IPS-18c (cell line): ENCODE data around the gene KPNB1.

Experiments
- H3K4me3 ChIP-seq: 2 replicates; pipeline ENCODE4 v1.7.0; 2013; ENCODE audit warnings: low read depth, mild to moderate bottlenecking, low read length, moderate library complexity; ENCODE audit not compliant: insufficient read depth
- H3K9me3 ChIP-seq: one replicate; pipeline ENCODE4 v1.6.1; 2013; ENCODE audit warnings: mild to moderate bottlenecking, low read length, moderate library complexity; ENCODE audit not compliant: control insufficient read depth, insufficient read depth

Gene KPNB1

GRCh38 chr17:47713980-47714700 is 64.4 kb downstream of the KPNB1 start:
- Histone ChIP-seq H3K9me3 (no peaks in the 10 kb centered on the region), H3K4me3 (no peak overlapping the region)

- Histone ChIP-seq H3K4me3 (no peak overlapping the region), H3K9me3 (no peaks in the 10 kb centered on the region)
Observed at GRCh38 chr17:47714773-47715396, 65.2 kb downstream of the KPNB1 start.

GRCh38 chr17:47715669-47716325 is 66.1 kb downstream of the KPNB1 start:
- H3K4me3 ChIP-seq: no peak overlapping the region
- no peaks in the 10 kb centered on the region for H3K9me3 ChIP-seq

GRCh38 chr17:47716375-47716774 is 66.7 kb downstream of the KPNB1 start:
- no peak overlapping the region for H3K4me3 ChIP-seq
- H3K9me3 ChIP-seq: no peaks in the 10 kb centered on the region

- H3K4me3 ChIP-seq: no peak overlapping the region
- H3K9me3 ChIP-seq: no peaks in the 10 kb centered on the region
Observed at GRCh38 chr17:47717261-47717697, 67.6 kb downstream of the KPNB1 start.

GRCh38 chr17:47717979-47718621 is 68.4 kb downstream of the KPNB1 start:
- H3K9me3 ChIP-seq: no peaks in the 10 kb centered on the region

GRCh38 chr17:47718634-47719405 is 69.1 kb downstream of the KPNB1 start:
- no peaks in the 10 kb centered on the region for H3K9me3 ChIP-seq
- H3K4me3 ChIP-seq: no peak overlapping the region

More at GRCh38 chr17:47717979-47718621, 68.4 kb downstream of the KPNB1 start:
- H3K4me3 ChIP-seq: no peak overlapping the region

- Histone ChIP-seq H3K9me3 (no peaks in the 10 kb centered on the region), H3K4me3 (no peak overlapping the region)
Observed at GRCh38 chr17:47719411-47720152, 69.9 kb downstream of the KPNB1 start.

GRCh38 chr17:47720196-47720595 is 70.5 kb downstream of the KPNB1 start:
- H3K4me3 ChIP-seq: no peak overlapping the region

GRCh38 chr17:47720754-47721533 is 71.2 kb downstream of the KPNB1 start:
- Histone ChIP-seq H3K9me3 (no peaks in the 10 kb centered on the region), H3K4me3 (peak overlapping the region; percentile 20; the same call in 1 of the 2 replicates)

More at GRCh38 chr17:47720196-47720595, 70.5 kb downstream of the KPNB1 start:
- H3K9me3 ChIP-seq: no peaks in the 10 kb centered on the region

GRCh38 chr17:47721725-47722124 is 72.0 kb downstream of the KPNB1 start:
- H3K4me3 ChIP-seq: no peak overlapping the region

GRCh38 chr17:47724705-47725104 is 75.0 kb downstream of the KPNB1 start:
- Histone ChIP-seq H3K4me3 (no peak overlapping the region), H3K9me3 (no peaks in the 10 kb centered on the region)

More at GRCh38 chr17:47721725-47722124, 72.0 kb downstream of the KPNB1 start:
- H3K9me3 ChIP-seq: no peaks in the 10 kb centered on the region

- H3K4me3 ChIP-seq: no peak overlapping the region
- H3K9me3 ChIP-seq: no peaks in the 10 kb centered on the region
Observed at GRCh38 chr17:47725446-47726111, 75.9 kb downstream of the KPNB1 start.

GRCh38 chr17:47726796-47727703 is 77.3 kb downstream of the KPNB1 start:
- Histone ChIP-seq H3K9me3 (no peaks in the 10 kb centered on the region), H3K4me3 (no peak overlapping the region)
